ENCODE measurements around the gene FANCD2. TPM values are rescaled to one million over a fixed set of nuclear protein-coding genes. Genes with fewer than 3 reads are reported as not detected.

FANCD2 gene
- total and polyA plus RNA-seq, 4 experiments from 2014 or later: 5.3 to 28.3 (median 16.7) TPM

DNA sequence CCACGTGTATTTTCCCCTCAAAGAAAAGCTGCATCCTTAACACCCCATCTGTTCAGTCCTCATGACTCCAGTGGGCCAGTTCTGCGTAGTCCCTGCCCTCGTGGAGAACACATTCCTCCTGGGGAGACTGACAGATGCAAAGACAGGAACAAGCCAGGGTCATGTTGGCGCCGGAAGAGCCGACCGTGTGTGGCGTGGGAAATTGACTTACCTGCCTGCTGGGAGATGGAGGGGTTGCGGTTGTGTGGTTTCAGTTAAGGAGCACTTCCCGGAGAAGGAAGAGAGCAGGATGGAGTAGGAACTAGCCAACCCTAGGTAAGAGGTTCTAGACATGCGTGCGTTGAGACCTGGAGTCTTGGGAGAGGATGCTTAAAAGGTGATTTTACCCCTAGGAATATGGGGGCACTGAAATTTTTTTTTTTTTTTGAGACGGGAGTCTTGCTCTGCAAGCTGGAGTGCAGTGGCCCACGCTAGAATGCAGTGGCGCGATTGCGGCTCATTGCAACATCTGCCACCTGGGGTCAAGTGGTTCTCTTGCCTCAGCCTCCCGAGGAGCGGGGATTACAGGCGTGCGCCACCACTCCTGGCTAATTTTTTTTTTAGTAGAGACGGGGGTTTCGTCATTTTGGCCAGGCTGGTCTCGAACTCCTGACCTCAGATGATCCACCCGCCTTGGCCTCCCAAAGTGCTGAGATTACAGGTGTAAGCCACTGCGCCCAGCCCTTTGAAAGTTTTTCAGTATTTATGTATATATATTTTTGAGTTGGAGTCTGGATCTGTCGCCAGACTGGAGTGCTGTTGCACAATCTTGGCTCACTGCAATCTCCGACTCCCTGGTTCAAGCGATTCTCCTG is 116.7 kb downstream of the FANCD2 start:
- Histone ChIP-seq H3K9me3 (ENCODE audit: control insufficient read depth in 1 of 2, low read length in 2 of 2) (no peaks in the 10 kb centered on the region), H3K27me3 (ENCODE audit: insufficient read depth, low read length) (no peaks in the 10 kb centered on the region), H3K4me1 (ENCODE audit: insufficient read depth, low read length) (peaks cover 45% of the 10 kb centered on the region), H3K4me3 (ENCODE audit: low read length in 2 of 2) (peak overlapping the region; percentile 55 to 95), H3K36me3 (ENCODE audit: insufficient read depth, low read length) (no peaks in the 10 kb centered on the region), H3K27ac (ENCODE audit: low read depth, low read length) (peak overlapping the region; percentile 94)
- ChIA-PET CTCF (ENCODE audit: partially characterized antibody) (interaction anchor here (0.8 to 2.5 kb wide), 2 partner anchors 121 to 210 kb away, joined by 4 to 9 read pairs; no protein-coding TSS in a partner anchor), POLR2A (ENCODE audit: partially characterized antibody) (interaction anchor here (0.7 to 2.5 kb wide), 12 partner anchors 11 to 210 kb away, joined by 3 to 25 read pairs (median 6); partner anchors contain the start of genes CRELD1, IRAK2 and TATDN2)
- Mint-ChIP-seq H3K27ac (peak overlapping the region; percentile 88 to 99 (median 96)), H3K9me3 (no peaks in the 10 kb centered on the region), H3K4me3 (peak overlapping the region; percentile 90 to 98 (median 95)), H3K4me1 (peaks cover 22 to 58% (median 32%) of the 10 kb centered on the region in 4 donors), H3K36me3 (peaks cover 14 to 25% of the 10 kb centered on the region in 2 donors), H3K27me3 (no peaks in the 10 kb centered on the region)
- peak in 3 of 5 donors; percentile 14 to 46 (median 18) for DNase-seq
- intact Hi-C loops (cut with micrococcal nuclease): loop anchor here (1.0 to 5.0 kb wide), 4 partner anchors 22 to 411 kb away; partner anchors contain the start of genes BRPF1 and IRAK2

DNA sequence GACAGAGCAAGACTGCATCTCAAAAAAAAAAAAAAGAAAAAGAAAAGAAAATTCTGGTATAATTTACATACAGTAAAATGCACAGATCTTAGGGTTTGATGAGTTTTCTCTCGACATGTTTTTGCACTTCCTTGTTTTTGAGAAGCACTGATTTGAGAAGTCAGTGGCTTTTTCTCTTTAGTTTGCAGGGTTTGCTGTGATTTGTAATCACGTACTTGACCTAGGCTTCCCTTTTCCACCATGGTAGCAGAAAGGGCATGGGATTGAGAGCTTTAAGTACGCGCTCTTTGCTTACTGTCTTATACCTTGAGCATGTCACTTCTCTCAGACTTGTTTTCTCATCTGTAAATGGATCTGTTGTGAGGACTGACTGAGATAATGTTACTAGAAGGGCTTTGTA is 119.4 kb downstream of the FANCD2 start:
- ChIA-PET POLR2A (ENCODE audit: partially characterized antibody) (no interaction called here), CTCF (ENCODE audit: partially characterized antibody) (no interaction called here)
- Mint-ChIP-seq H3K4me3 (peak overlapping the region; percentile 49 to 82 (median 72)), H3K9me3 (no peaks in the 10 kb centered on the region), H3K4me1 (peaks cover 24 to 65% (median 34%) of the 10 kb centered on the region in 4 donors), H3K27me3 (no peaks in the 10 kb centered on the region), H3K27ac (peak overlapping the region in 6 of 7 donors; percentile 37 to 85 (median 64)), H3K36me3 (peaks cover 28 to 45% of the 10 kb centered on the region in 2 donors)
- DNase-seq: no peak
- no peak overlapping the region for H3K4me3 ChIP-seq (ENCODE audit: low read length in 2 of 2)
- intact Hi-C loops (cut with micrococcal nuclease): no loop called here
- H3K36me3 ChIP-seq (ENCODE audit: insufficient read depth, low read length): peaks cover 17% of the 10 kb centered on the region
- H3K4me1 ChIP-seq (ENCODE audit: insufficient read depth, low read length): peaks cover 45% of the 10 kb centered on the region
- H3K9me3 ChIP-seq (ENCODE audit: control insufficient read depth in 1 of 2, low read length in 2 of 2): no peaks in the 10 kb centered on the region
- no peak overlapping the region for H3K27ac ChIP-seq (ENCODE audit: low read depth, low read length)
- no peaks in the 10 kb centered on the region for H3K27me3 ChIP-seq (ENCODE audit: insufficient read depth, low read length)

DNA sequence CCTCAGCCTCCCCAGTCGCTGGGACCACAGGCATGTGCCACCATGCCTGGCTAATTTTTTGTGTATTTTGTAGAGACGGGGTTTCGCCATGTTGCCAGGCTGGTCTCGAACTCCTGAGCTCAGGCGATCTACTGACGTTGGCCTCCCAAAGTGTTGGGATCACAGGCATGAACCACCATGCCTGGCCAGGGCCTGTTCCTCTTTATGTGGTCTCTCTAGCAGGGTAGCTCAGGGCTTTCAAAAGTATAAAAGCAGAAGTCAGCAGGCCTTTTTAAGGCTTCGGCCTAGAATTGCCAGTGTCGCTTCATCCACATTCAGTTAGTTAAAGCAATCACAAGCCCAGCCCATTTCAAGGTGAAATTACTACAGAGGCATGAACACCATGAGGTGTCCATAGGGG is 123.0 kb downstream of the FANCD2 start:
- Mint-ChIP-seq H3K36me3 (peaks cover 32 to 51% of the 10 kb centered on the region in 2 donors), H3K4me3 (no peak overlapping the region), H3K27me3 (no peaks in the 10 kb centered on the region), H3K4me1 (peaks cover 11 to 34% (median 21%) of the 10 kb centered on the region in 4 donors), H3K27ac (peak overlapping the region in 2 of 7 donors; percentile 55 to 61), H3K9me3 (peaks cover 0 to 1% (median 0%) of the 10 kb centered on the region in 8 donors)
- Histone ChIP-seq H3K36me3 (ENCODE audit: insufficient read depth, low read length) (peaks cover 23% of the 10 kb centered on the region), H3K27ac (ENCODE audit: low read depth, low read length) (no peak overlapping the region), H3K9me3 (ENCODE audit: control insufficient read depth in 1 of 2, low read length in 2 of 2) (no peaks in the 10 kb centered on the region), H3K4me1 (ENCODE audit: insufficient read depth, low read length) (peaks cover 22% of the 10 kb centered on the region), H3K4me3 (ENCODE audit: low read length in 2 of 2) (no peak overlapping the region), H3K27me3 (ENCODE audit: insufficient read depth, low read length) (no peaks in the 10 kb centered on the region)
- ChIA-PET POLR2A (ENCODE audit: partially characterized antibody) (no interaction called here), CTCF (ENCODE audit: partially characterized antibody) (no interaction called here)
- DNase-seq: no peak
- intact Hi-C loops (cut with micrococcal nuclease): no loop called here

DNA sequence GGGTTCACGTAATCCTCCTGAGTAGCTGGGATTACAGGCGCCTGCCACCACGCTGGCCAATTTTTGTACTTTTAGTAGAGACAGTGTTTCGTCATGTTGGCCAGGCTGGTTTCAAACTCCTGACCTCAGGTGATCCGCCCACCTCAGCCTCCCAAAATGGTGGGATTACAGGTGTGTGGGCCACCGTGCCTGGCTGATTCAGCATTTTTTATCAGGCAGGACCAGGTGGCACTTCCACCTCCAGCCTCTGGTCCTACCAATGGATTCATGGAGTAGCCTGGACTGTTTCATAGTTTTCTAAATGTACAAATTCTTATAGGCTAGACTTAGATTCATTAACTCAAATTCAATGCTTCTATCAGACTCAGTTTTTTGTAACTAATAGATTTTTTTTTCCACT is 124.8 kb downstream of the FANCD2 start:
- Mint-ChIP-seq H3K4me1 (peaks cover 6 to 20% (median 12%) of the 10 kb centered on the region in 4 donors), H3K27me3 (no peaks in the 10 kb centered on the region), H3K9me3 (peaks cover 0 to 1% (median 0%) of the 10 kb centered on the region in 8 donors), H3K36me3 (peaks cover 29 to 51% of the 10 kb centered on the region in 2 donors), H3K27ac (peak overlapping the region in 1 of 7 donors; percentile 42), H3K4me3 (no peak overlapping the region)
- Histone ChIP-seq H3K36me3 (ENCODE audit: insufficient read depth, low read length) (peaks cover 23% of the 10 kb centered on the region), H3K27me3 (ENCODE audit: insufficient read depth, low read length) (no peaks in the 10 kb centered on the region), H3K4me3 (ENCODE audit: low read length in 2 of 2) (no peak overlapping the region), H3K9me3 (ENCODE audit: control insufficient read depth in 1 of 2, low read length in 2 of 2) (no peaks in the 10 kb centered on the region), H3K4me1 (ENCODE audit: insufficient read depth, low read length) (peaks cover 10% of the 10 kb centered on the region), H3K27ac (ENCODE audit: low read depth, low read length) (no peak overlapping the region)
- intact Hi-C loops (cut with micrococcal nuclease): no loop called here
- ChIA-PET POLR2A (ENCODE audit: partially characterized antibody) (interaction anchor here (1.1 to 1.9 kb wide), 4 partner anchors 9 to 48 kb away, joined by 4 to 5 read pairs (median 4); partner anchors contain the start of gene VHL), CTCF (ENCODE audit: partially characterized antibody) (interaction anchor here (0.8 to 1.5 kb wide), 6 partner anchors 9 to 76 kb away, joined by 3 to 7 read pairs (median 4); partner anchors contain the start of genes IRAK2 and VHL)
- DNase-seq: no peak

Other genes starting within 250 kb of the FANCD2 start
- gene TADA3, start 234.0 kb upstream of the FANCD2 start, total RNA-seq: 10 to 100 TPM; 37.6 to 41.4 TPM
- gene TADA3, start 234.0 kb upstream of the FANCD2 start, polyA plus RNA-seq: 10 to 100 TPM; 35.3 to 54.6 TPM
- gene ARPC4, start 233.4 kb upstream of the FANCD2 start, total RNA-seq: 100 to 1,000 TPM; 164 to 168 TPM
- gene ARPC4, start 233.4 kb upstream of the FANCD2 start, polyA plus RNA-seq: 100 to 1,000 TPM; 235 to 287 TPM
- gene TTLL3, start 216.2 kb upstream of the FANCD2 start, total RNA-seq: 10 to 100 TPM; 81.4 to 91.7 TPM
- gene TTLL3, start 216.2 kb upstream of the FANCD2 start, polyA plus RNA-seq: 1 to 10 TPM; 3.0 to 5.9 TPM
- gene RPUSD3, start 182.4 kb upstream of the FANCD2 start, total RNA-seq: 10 to 100 TPM; 63.3 to 67.6 TPM
- gene RPUSD3, start 182.4 kb upstream of the FANCD2 start, polyA plus RNA-seq: 10 to 100 TPM; 55.2 to 68.4 TPM
- not detected for gene CIDEC, start 146.2 kb upstream of the FANCD2 start, total RNA-seq
- gene CIDEC, start 146.2 kb upstream of the FANCD2 start, polyA plus RNA-seq: not detected
- 10 to 100 TPM; 26.5 to 29.1 TPM for gene JAGN1, start 135.8 kb upstream of the FANCD2 start, total RNA-seq
- 10 to 100 TPM; 40.8 to 48.3 TPM for gene JAGN1, start 135.8 kb upstream of the FANCD2 start, polyA plus RNA-seq
- 1 to 10 TPM; 1.5 to 2.4 TPM for gene IL17RE, start 123.6 kb upstream of the FANCD2 start, total RNA-seq
- gene IL17RE, start 123.6 kb upstream of the FANCD2 start, polyA plus RNA-seq: 1 to 10 TPM in 1 of 2 donors, under 1 TPM in 1; 0.65 to 1.6 TPM
- under 1 TPM; 0.61 to 0.81 TPM for gene IL17RC, start 109.3 kb upstream of the FANCD2 start, total RNA-seq
- gene IL17RC, start 109.3 kb upstream of the FANCD2 start, polyA plus RNA-seq: 1 to 10 TPM; 5.9 to 8.4 TPM
- 10 to 100 TPM; 47.7 to 58.2 TPM for gene CRELD1, start 92.6 kb upstream of the FANCD2 start, total RNA-seq
- gene CRELD1, start 92.6 kb upstream of the FANCD2 start, polyA plus RNA-seq: 10 to 100 TPM; 17.3 to 28.2 TPM
- gene PRRT3, start 74.0 kb upstream of the FANCD2 start, total RNA-seq: 1 to 10 TPM; 8.2 to 9.8 TPM
- gene PRRT3, start 74.0 kb upstream of the FANCD2 start, polyA plus RNA-seq: 1 to 10 TPM; 2.9 to 4.6 TPM
- 10 to 100 TPM; 33.4 to 37.9 TPM for gene EMC3, start 39.6 kb upstream of the FANCD2 start, total RNA-seq
- gene EMC3, start 39.6 kb upstream of the FANCD2 start, polyA plus RNA-seq: 10 to 100 TPM; 76.5 to 76.8 TPM
- gene FANCD2OS, start 81.8 kb downstream of the FANCD2 start, total RNA-seq: not detected
- gene FANCD2OS, start 81.8 kb downstream of the FANCD2 start, polyA plus RNA-seq: not detected
- gene BRK1, start 89.2 kb downstream of the FANCD2 start, total RNA-seq: 10 to 100 TPM; 73.0 to 78.1 TPM
- 100 to 1,000 TPM; 211 to 279 TPM for gene BRK1, start 89.2 kb downstream of the FANCD2 start, polyA plus RNA-seq
- 10 to 100 TPM; 73.7 to 75.9 TPM for gene VHL, start 115.3 kb downstream of the FANCD2 start, total RNA-seq
- 10 to 100 TPM in 1 of 2 donors, 1 to 10 TPM in 1; 2.0 to 29.9 TPM for gene VHL, start 115.3 kb downstream of the FANCD2 start, polyA plus RNA-seq
- 1 to 10 TPM; 4.8 to 5.3 TPM for gene IRAK2, start 138.5 kb downstream of the FANCD2 start, total RNA-seq
- 1 to 10 TPM; 4.4 to 5.8 TPM for gene IRAK2, start 138.5 kb downstream of the FANCD2 start, polyA plus RNA-seq
- gene TATDN2, start 222.0 kb downstream of the FANCD2 start, total RNA-seq: 10 to 100 TPM; 76.1 to 79.3 TPM
- 10 to 100 TPM in 1 of 2 donors, 1 to 10 TPM in 1; 8.4 to 20.1 TPM for gene TATDN2, start 222.0 kb downstream of the FANCD2 start, polyA plus RNA-seq